NCI-H1930 (cell line): ENCODE measurements around the gene NUB1.

ENCODE experiments used
- DNase-seq, 2 experiments: peaks; one replicate each; lab custom pipeline; 2025; lab: John Stamatoyannopoulos, UW

NUB1 gene

GRCh38 chr7:151378011-151378410 lies 36.4 kb downstream of the NUB1 start:
- DNase-seq, result no peak

GRCh38 chr7:151378496-151379192 lies 37.0 kb downstream of the NUB1 start:
- no peak for DNase-seq

DNA sequence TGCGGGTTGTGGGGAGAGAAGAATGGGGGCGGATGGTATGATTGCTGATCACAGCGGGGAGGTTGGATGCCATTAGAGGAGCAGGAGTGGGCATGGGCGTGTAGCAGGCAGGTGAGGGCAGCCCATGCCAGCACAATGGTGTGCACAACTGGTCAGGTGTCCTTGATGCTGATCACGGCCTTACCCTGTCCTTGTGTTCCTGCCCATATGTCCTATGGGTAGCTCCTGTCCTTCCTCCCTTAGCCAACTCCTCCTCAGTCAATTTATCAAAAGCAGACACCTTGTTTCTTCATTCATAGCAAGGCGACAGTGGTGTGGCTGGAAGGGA lies 37.5 kb downstream of the NUB1 start:
- no peak for DNase-seq

GRCh38 chr7:151379534-151380198 lies 38.1 kb downstream of the NUB1 start:
- DNase-seq, result no peak

- DNase-seq, result no peak
Measured at GRCh38 chr7:151380199-151381097, 38.8 kb downstream of the NUB1 start.

GRCh38 chr7:151381098-151381347 lies 39.4 kb downstream of the NUB1 start:
- no peak for DNase-seq

DNA sequence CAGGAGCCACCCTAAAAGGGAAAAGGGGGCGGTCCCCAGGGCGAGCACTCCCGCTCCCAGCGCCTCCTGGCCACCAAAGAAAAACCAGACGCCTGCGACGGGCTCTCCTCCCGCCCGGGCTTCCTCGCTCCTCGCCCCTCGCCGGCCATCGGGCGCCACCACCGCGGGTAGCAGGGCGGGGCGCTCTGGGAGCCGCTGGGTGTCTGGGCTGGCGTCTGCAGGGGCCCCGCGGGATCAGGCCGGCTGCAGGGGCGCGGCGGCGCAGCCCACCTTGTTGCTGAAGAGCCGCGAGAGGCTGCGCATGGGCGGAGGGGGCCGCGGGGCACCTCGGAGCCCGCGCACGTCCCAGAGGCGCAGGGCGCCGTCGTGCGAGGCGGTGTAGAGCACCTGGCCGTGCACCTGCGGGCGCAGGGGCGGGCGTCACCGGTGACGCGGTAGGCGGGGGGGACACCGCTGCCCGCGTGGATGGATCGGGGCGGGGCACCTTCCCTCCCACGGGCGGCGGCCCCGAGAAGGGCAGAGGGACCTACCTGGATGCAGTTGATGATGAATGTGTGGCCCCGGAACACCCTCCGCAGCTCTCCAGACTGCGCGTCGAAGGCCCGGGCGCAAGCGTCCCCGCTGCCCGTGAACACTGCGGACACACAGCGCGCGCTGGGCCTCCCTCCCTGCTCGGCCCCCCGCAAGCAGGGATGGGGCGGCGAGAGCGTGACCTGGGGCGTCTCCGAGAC lies 39.9 kb downstream of the NUB1 start:
- DNase-seq, result peak; percentile 23 to 30

- no peak for DNase-seq
Measured at GRCh38 chr7:151382079-151382885, 40.7 kb downstream of the NUB1 start.

DNA sequence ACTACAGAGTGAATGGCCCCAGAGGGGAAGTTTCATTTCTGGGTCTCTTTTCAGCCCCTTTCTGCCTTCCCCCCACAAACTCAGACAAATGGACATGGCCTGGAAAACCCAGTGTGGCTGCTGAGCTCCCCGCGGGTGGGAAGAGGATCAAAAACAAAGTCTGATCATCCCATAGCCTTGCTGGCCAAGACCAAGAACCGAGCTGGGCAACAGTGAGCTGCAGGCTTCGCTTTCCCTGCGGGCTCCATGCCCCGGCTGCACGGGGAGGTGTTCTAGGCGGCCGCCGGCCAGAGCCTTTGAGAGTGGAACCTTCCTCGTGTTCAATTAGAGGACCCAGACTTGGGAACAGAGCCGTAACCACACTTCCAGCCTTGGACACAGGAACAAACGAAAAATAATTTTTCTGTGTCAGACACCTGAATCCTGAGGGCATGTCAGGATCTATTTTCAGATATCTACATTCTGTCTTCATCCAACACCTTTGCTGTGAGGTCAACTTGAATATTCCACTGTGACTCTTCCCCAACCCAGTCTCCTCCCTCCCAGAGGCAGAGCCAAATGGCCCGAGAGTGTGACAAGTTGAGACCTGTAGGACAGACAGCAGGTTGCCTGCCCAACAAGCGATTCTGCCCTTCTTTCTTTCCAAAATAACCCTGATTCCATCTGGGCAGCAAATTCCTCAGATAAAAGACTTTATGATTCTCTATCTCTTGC lies 42.2 kb downstream of the NUB1 start:
- no peak for DNase-seq

- DNase-seq, result no peak
Measured at GRCh38 chr7:151384352-151384697, 42.7 kb downstream of the NUB1 start.

GRCh38 chr7:151384776-151385625 lies 43.4 kb downstream of the NUB1 start:
- no peak for DNase-seq

- DNase-seq, result no peak
Measured at GRCh38 chr7:151385626-151386300, 44.2 kb downstream of the NUB1 start.

DNA sequence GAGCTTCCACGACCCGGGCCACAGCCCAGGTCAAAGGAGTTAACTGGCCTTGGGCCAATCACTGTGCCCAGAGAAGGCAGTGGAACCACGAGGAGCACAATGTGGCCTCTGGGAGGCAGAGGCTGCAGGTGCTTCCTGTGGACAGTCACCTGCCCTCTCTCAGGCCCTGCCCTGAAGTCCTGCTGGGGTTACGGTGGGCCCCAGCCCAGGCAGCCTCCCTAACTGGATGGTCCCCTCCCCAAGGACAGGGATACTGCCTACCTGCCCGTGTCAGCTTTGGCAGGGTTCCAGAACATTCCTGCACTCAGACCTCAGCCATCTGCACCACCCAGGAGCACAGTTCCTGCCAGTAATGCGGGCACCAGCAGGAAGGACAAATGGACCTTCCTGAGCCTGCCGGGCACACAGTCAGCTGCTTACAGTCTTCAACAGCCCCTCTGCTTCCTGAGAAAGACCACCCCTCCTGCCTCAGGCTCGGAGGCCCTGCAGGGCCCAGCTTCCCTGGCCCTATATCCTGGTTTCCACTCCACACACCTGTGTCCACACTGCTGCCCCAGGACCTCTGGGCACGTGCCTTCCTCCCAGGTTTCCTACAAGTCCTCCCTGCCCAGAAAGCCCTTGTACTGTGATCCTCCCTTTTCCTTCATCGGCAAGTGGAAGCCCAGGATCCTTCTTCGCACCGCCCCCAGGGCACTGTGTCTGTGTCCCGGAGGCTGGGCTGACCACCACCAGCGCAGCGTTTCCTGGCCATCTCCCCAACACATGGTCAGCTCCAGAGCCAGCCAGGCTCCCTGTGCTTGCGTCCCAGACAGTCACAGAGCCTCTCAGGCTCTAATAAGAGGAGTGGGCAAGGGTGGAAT lies 44.9 kb downstream of the NUB1 start:
- DNase-seq, result no peak

- DNase-seq, result no peak
Measured at GRCh38 chr7:151387161-151388006, 45.8 kb downstream of the NUB1 start.

DNA sequence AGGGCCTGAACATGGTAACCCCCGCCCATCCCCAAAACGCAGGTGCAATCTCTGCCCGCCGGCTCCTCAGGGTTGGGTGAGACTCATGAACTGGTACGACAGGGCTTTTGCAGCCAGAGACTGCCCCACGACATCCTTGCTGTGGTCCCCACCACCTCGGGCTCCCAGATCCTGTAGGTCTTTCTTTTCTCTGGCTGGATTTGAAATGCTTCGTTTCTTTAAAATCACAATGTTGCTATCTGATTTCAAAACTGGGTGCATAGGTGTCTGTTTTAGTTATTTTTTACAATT lies 46.3 kb downstream of the NUB1 start:
- no peak for DNase-seq

DNA sequence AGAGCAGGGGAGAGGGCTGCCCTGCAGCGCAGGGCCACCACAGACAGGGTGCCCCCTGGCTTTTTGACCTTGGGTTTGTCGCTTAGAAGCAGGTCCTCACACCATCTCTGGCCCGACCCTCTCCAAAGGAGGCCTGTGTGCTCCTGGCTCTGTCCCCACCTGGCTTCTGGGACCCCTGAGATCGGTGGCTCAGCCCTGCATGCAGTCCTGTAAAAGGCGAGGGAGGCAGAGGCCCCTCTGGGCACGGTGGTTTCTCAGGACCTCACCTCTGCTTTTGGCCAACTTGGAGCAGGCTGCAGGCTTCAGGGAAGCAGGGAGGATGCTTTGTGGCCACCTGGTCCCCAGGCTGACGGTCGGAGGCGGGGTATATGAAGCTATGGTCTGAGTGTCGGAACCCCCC lies 46.8 kb downstream of the NUB1 start:
- no peak for DNase-seq

DNA sequence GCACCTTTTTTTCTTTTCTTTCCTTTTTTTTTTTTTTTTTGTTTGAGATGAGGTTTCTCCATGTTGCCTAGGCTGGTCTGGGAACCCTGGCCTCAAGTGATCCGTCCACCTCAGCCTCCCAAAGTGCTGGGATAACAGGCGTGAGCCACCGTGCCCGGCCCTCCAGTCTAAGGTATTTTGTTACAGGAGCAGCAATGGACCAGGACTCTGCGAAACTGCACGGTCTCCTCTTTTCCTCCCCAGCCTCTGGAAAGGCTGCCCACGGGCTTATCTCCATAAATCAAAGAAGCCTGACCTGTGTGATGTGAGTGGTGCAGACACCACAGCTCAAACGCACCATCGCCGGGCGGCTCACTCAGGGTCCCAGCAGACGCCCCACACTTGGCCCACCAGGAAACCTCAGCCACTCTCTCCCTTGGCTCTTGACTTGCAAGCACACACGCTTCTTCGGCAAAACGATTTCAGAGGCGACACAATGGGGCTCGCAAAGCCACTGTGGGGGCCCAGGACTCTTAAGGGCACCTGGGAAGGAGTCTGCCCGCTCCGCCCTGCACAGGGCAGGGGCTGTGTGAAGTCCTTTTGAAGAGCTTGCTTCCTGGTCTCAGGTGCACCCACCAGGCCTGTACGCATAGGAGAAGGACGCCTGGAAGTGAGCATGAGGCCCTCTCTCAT lies 47.6 kb downstream of the NUB1 start:
- DNase-seq, result no peak
